Endothelial cell of umbilical vein (primary cell): ENCODE data around the gene FMR1NB. TPM values are rescaled to one million over a fixed set of nuclear protein-coding genes. Genes with fewer than 3 reads are reported as not detected.

Experiments used
- BruUV-seq: library from RNA; stranded (reverse); fragments of 400-500 nt; replicated peaks from 2 replicates; lab custom pipeline; 2021; lab: Mats Ljungman, UMichigan
- CTCF ChIA-PET: fragments of 300-600, 350-600 bp; sonication (Branson Sonifier 250); formaldehyde crosslinking; loops from one replicate; lab custom pipeline; 2021; ENCODE audit warnings: antibody characterized with exemption, inconsistent platforms; lab: Charles Lee
- POLR2A ChIA-PET: fragments of 300-600, 350-600 bp; sonication (Branson Sonifier 250); formaldehyde crosslinking; loops from one replicate; lab custom pipeline; 2021; ENCODE audit warnings: antibody characterized with exemption, inconsistent platforms; lab: Charles Lee
- DNase-seq: peaks from one replicate; pipeline ENCODE4 v3.0.0-alpha.2; 2011; ENCODE audit warnings: low read depth, low spot score
- FAIRE-seq: peaks from 2 replicates; lab custom pipeline; 2011; peaks lifted over from hg19 to GRCh38; lab: Jason Lieb, UNC
- H2AFZ ChIP-seq: 2 replicates; pipeline ENCODE4 v1.6.0; 2012; ENCODE audit warnings: low read depth, low read length, control low read depth, inconsistent platforms
- H3K27ac ChIP-seq: 2 replicates; pipeline ENCODE4 v1.5.1; 2011; ENCODE audit warnings: low read depth, mild to moderate bottlenecking, control low read depth, low read length, moderate library complexity; ENCODE audit not compliant: insufficient read depth
- H3K27me3 ChIP-seq, 2 experiments: 2 replicates each; pipeline versions ENCODE4 v1.6.0 to v1.6.1; 2011; ENCODE audit warnings: low read length in 2 of 2, mixed read lengths in 1 of 2; ENCODE audit not compliant: control insufficient read depth in 2 of 2, insufficient read depth in 2 of 2
- H3K36me3 ChIP-seq, 2 experiments: 2 replicates in 1 of 2; 3 replicates in 1 of 2; pipeline ENCODE4 v1.5.1; 2011; ENCODE audit warnings: low read length in 2 of 2, mild to moderate bottlenecking in 1 of 2, moderate library complexity in 1 of 2; ENCODE audit not compliant: control insufficient read depth in 2 of 2, insufficient read depth in 2 of 2; ENCODE audit errors: extremely low read depth in 1 of 2
- H3K4me1 ChIP-seq: 3 replicates; pipeline ENCODE4 v1.5.1; 2011; ENCODE audit warnings: mild to moderate bottlenecking, low read length; ENCODE audit not compliant: control insufficient read depth, insufficient read depth; ENCODE audit errors: extremely low read depth
- H3K4me2 ChIP-seq: 2 replicates; pipeline ENCODE4 v1.6.1; 2011; ENCODE audit warnings: low read length, control low read depth, mixed read lengths; ENCODE audit not compliant: insufficient read depth
- H3K4me3 ChIP-seq, 3 experiments: fragments of 200-600 bp in 1 of 3; sonication (generic), shearing (Covaris generic) in 1 of 3; replicated peaks in 1 of 3; 2 replicates each; pipeline ENCODE4 v1.5.1; 2011 to 2016; ENCODE audit warnings: control low read depth in 3 of 3, low read length in 3 of 3, mild to moderate bottlenecking in 2 of 3, inconsistent platforms in 1 of 3, low read depth in 1 of 3, moderate library complexity in 1 of 3; ENCODE audit not compliant: insufficient read depth in 1 of 3
- H3K79me2 ChIP-seq: 2 replicates; pipeline ENCODE4 v1.6.0; 2012; ENCODE audit warnings: low read length, inconsistent platforms; ENCODE audit not compliant: control insufficient read depth, insufficient read depth
- H3K9ac ChIP-seq: replicated peaks from 2 replicates; pipeline ENCODE3; 2011; ENCODE audit warnings: low read length, control low read depth; ENCODE audit not compliant: insufficient read depth; ENCODE audit errors: extremely low read depth
- H3K9me1 ChIP-seq: replicated peaks from 3 replicates; pipeline ENCODE4 v1.6.0; 2011; ENCODE audit warnings: mild to moderate bottlenecking, low read length; ENCODE audit not compliant: control insufficient read depth, insufficient read depth; ENCODE audit errors: extremely low read depth
- H3K9me3 ChIP-seq: replicated peaks from 2 replicates; pipeline ENCODE4 v1.5.1; 2012; ENCODE audit warnings: low read length, inconsistent platforms; ENCODE audit not compliant: control insufficient read depth, insufficient read depth
- H4K20me1 ChIP-seq: replicated peaks from 2 replicates; pipeline ENCODE3; 2011; ENCODE audit warnings: mild to moderate bottlenecking, low read length; ENCODE audit not compliant: control insufficient read depth, insufficient read depth; ENCODE audit errors: extremely low read depth
- CTCF ChIP-seq, 2 donors: IDR thresholded peaks; 1 replicate in 1 of 2; 2 replicates in 1 of 2; pipeline ENCODE4 v1.5.1; 2011; ENCODE audit warnings: low read length in 2 of 2, mild to moderate bottlenecking in 2 of 2, moderate library complexity in 2 of 2, control low read depth in 1 of 2, inconsistent platforms in 1 of 2, low read depth in 1 of 2; ENCODE audit not compliant: insufficient read depth in 1 of 2; ENCODE audit errors: extremely low read depth in 1 of 2
- EZH2 ChIP-seq: IDR thresholded peaks from 2 replicates; pipeline ENCODE4 v1.6.1; 2012; ENCODE audit warnings: borderline replicate concordance, low read depth, mild to moderate bottlenecking, moderate library complexity, low read length, inconsistent platforms; ENCODE audit not compliant: severe bottlenecking
- FOS ChIP-seq: IDR thresholded peaks from 2 replicates; pipeline ENCODE4 v1.6.1; 2011; ENCODE audit warnings: mild to moderate bottlenecking, low read length, moderate library complexity, borderline replicate concordance; ENCODE audit not compliant: insufficient read depth
- GATA2 ChIP-seq: IDR thresholded peaks from 2 replicates; pipeline ENCODE4 v1.7.0; 2011; ENCODE audit warnings: low read depth, mild to moderate bottlenecking, moderate library complexity, mixed read lengths, low read length; ENCODE audit not compliant: insufficient read length, insufficient read depth
- JUN ChIP-seq: IDR thresholded peaks from 2 replicates; pipeline ENCODE4 v1.6.1; 2011; ENCODE audit warnings: borderline replicate concordance, low read depth; ENCODE audit not compliant: insufficient read length, insufficient read depth
- MAX ChIP-seq: IDR thresholded peaks from 2 replicates; pipeline ENCODE4 v1.6.1; 2011; ENCODE audit not compliant: insufficient read depth, insufficient read length
- MYC ChIP-seq: IDR thresholded peaks from one replicate; pipeline ENCODE4 v1.6.1; 2011; ENCODE audit warnings: mild to moderate bottlenecking, low read depth, low read length
- POLR2A ChIP-seq: IDR thresholded peaks from 2 replicates; pipeline ENCODE4 v1.6.1; 2012; ENCODE audit warnings: low read depth, mild to moderate bottlenecking, control low read depth, low read length
- POLR2AphosphoS5 ChIP-seq: IDR thresholded peaks from 2 replicates; pipeline ENCODE4 v1.6.1; 2012; ENCODE audit warnings: low read depth, mild to moderate bottlenecking, control low read depth, low read length, moderate library complexity; ENCODE audit not compliant: insufficient read depth
- dilution Hi-C: fragments of 300-500 bp; cut with MboI; formaldehyde crosslinking; loops from one replicate; pipeline ENCODE4 v1.15.0; 2019; ENCODE audit warnings: low sequenced_read_pairs; ENCODE audit not compliant: extremely low pct_ligation_motif_present
- intact Hi-C: fragments of 100-400 bp; cut with micrococcal nuclease; formaldehyde crosslinking; loops from one replicate; pipeline ENCODE4 v1.10.0; 2022
- polyA plus RNA-seq, 4 experiments: library from polyadenylated mRNA; depleted of rRNA in 3 of 4; stranded (reverse) in 3 of 4; unstranded in 1 of 4; fragments of >200 nt; gene quantifications; 2 replicates each; pipeline versions ENCODE4 v1.2.1 to v1.2.3, GENCODE V29; 2011 to 2012; ENCODE audit warnings: missing spikeins in 1 of 4
- total RNA-seq: library from RNA; stranded (reverse); gene quantifications from 2 replicates; pipeline ENCODE4 v1.2.3, GENCODE V29; 2021

Gene FMR1NB
- total and polyA plus RNA-seq, 2 donors (not counting 3 experiments of a cell fraction or from before 2014, with no cell fraction given): not detected

GRCh38 chrX:147950352-147950751, 30.8 kb upstream of the FMR1NB start:
- Histone ChIP-seq H2AFZ (no peak overlapping the region), H3K4me2 (no peak overlapping the region), H3K27ac (no peak overlapping the region), H3K4me1 (no peaks in the 10 kb centered on the region), H4K20me1 (no peaks in the 10 kb centered on the region), H3K9me1 (no peaks in the 10 kb centered on the region), H3K9me3 (no peaks in the 10 kb centered on the region), H3K79me2 (no peaks in the 10 kb centered on the region), H3K9ac (no peak overlapping the region), H3K36me3 (no peaks in the 10 kb centered on the region), H3K4me3 (no peak overlapping the region), H3K27me3 (no peaks in the 10 kb centered on the region)
- FAIRE-seq (no peak), DNase-seq (no peak)
- ChIA-PET CTCF (no interaction called here), POLR2A (no interaction called here)
- TF ChIP-seq FOS (no peak), CTCF (IDR thresholded peaks at IDR 0.05; ENCODE audit: extremely low read depth in 1 of 2, insufficient read depth in 1 of 2, low read depth in 1 of 2, low read length in 2 of 2) (no peak), MYC (no peak), POLR2A (no peak), GATA2 (no peak), MAX (no peak), JUN (no peak), EZH2 (no peak), POLR2AphosphoS5 (no peak)
- BruUV-seq: no TSS peak
- intact Hi-C loops: no loop called here
- dilution Hi-C loops: no loop called here
